Keratinocyte (primary cell): ENCODE measurements around the gene KSR2. TPM values are rescaled to one million over a fixed set of nuclear protein-coding genes. Genes with fewer than 3 reads are reported as not detected.

ENCODE experiments used
- DNase-seq: peaks from one replicate; pipeline ENCODE4 v3.0.0-alpha.2; 2011; ENCODE audit warnings: low read depth, missing footprints, low spot score
- FAIRE-seq: peaks from 2 replicates; lab custom pipeline; 2011; peaks lifted over from hg19 to GRCh38; lab: Jason Lieb, UNC
- H2AFZ ChIP-seq: 2 replicates; pipeline ENCODE4 v1.6.0; 2012; ENCODE audit warnings: low read length, control low read depth, inconsistent platforms; ENCODE audit not compliant: control insufficient read depth
- H3K27ac ChIP-seq: 2 replicates; pipeline ENCODE4 v1.5.1; 2011; ENCODE audit warnings: low read length; ENCODE audit not compliant: control insufficient read depth, insufficient read depth
- H3K27me3 ChIP-seq: 3 replicates; pipeline ENCODE4 v1.6.0; 2011; ENCODE audit warnings: low read length; ENCODE audit not compliant: control insufficient read depth, insufficient read depth; ENCODE audit errors: extremely low read depth
- H3K36me3 ChIP-seq, 2 experiments: 2 replicates in 1 of 2; 3 replicates in 1 of 2; pipeline ENCODE4 v1.5.1; 2011; ENCODE audit warnings: low read length in 2 of 2, mild to moderate bottlenecking in 1 of 2; ENCODE audit not compliant: control insufficient read depth in 2 of 2, insufficient read depth in 2 of 2; ENCODE audit errors: extremely low read depth in 1 of 2
- H3K4me1 ChIP-seq: 3 replicates; pipeline ENCODE4 v1.5.1; 2011; ENCODE audit warnings: low read length; ENCODE audit not compliant: control insufficient read depth, insufficient read depth; ENCODE audit errors: extremely low read depth
- H3K4me2 ChIP-seq: 3 replicates; pipeline ENCODE4 v1.6.0; 2011; ENCODE audit warnings: low read depth, low read length; ENCODE audit not compliant: control insufficient read depth, insufficient read depth; ENCODE audit errors: extremely low read depth
- H3K4me3 ChIP-seq, 3 experiments: fragments of 200-600 bp in 1 of 3; sonication (generic) in 1 of 3; 2 replicates in 2 of 3; 3 replicates in 1 of 3; pipeline ENCODE4 v1.5.1; 2011 to 2016; ENCODE audit warnings: low read length in 3 of 3, mild to moderate bottlenecking in 3 of 3, control low read depth in 2 of 3, inconsistent platforms in 1 of 3, low read depth in 1 of 3, mixed read lengths in 1 of 3, mixed run types in 1 of 3, moderate library complexity in 1 of 3; ENCODE audit not compliant: control insufficient read depth in 2 of 3, insufficient read depth in 2 of 3; ENCODE audit errors: extremely low read depth in 1 of 3
- H3K79me2 ChIP-seq: 2 replicates; pipeline ENCODE4 v1.6.0; 2012; ENCODE audit warnings: low read length; ENCODE audit not compliant: control insufficient read depth, insufficient read depth
- H3K9ac ChIP-seq: 3 replicates; pipeline ENCODE4 v1.6.0; 2011; ENCODE audit warnings: low read length; ENCODE audit not compliant: control insufficient read depth, insufficient read depth; ENCODE audit errors: extremely low read depth
- H3K9me1 ChIP-seq: 3 replicates; pipeline ENCODE4 v1.6.0; 2011; ENCODE audit warnings: low read length; ENCODE audit not compliant: control insufficient read depth, insufficient read depth; ENCODE audit errors: extremely low read depth
- H3K9me3 ChIP-seq: 2 replicates; pipeline ENCODE4 v1.5.1; 2012; ENCODE audit warnings: low read depth, low read length; ENCODE audit not compliant: control insufficient read depth
- H4K20me1 ChIP-seq: 3 replicates; pipeline ENCODE4 v1.6.0; 2011; ENCODE audit warnings: low read length; ENCODE audit not compliant: control insufficient read depth, insufficient read depth; ENCODE audit errors: extremely low read depth
- CTCF ChIP-seq, 3 experiments: IDR thresholded peaks in 1 of 3; conservative IDR thresholded peaks in 1 of 3; optimal IDR thresholded peaks in 1 of 3; 2 replicates in 2 of 3; 3 replicates in 1 of 3; pipeline versions ENCODE3 to v1.5.1; 2011; ENCODE audit warnings: low read length in 3 of 3, mild to moderate bottlenecking in 3 of 3, moderate library complexity in 2 of 3, control low read depth in 1 of 3, inconsistent platforms in 1 of 3; ENCODE audit not compliant: insufficient read depth in 2 of 3; ENCODE audit errors: extremely low read depth in 1 of 3
- EZH2 ChIP-seq: IDR thresholded peaks from one replicate; pipeline ENCODE4 v1.6.1; 2012; ENCODE audit warnings: inconsistent platforms, mild to moderate bottlenecking, low read length, moderate library complexity
- dilution Hi-C: fragments of 300-500 bp; cut with MboI; formaldehyde crosslinking; loops from one replicate; pipeline ENCODE4 v1.7.0; 2020; ENCODE audit warnings: low sequenced_read_pairs; ENCODE audit not compliant: extremely low pct_ligation_motif_present
- polyA plus RNA-seq, 5 experiments: library from polyadenylated mRNA; depleted of rRNA in 3 of 5; stranded (reverse) in 3 of 5; stranded (forward) in 1 of 5; unstranded in 1 of 5; fragments of >200 nt; gene quantifications; 1 replicate in 1 of 5; 2 replicates in 3 of 5; 3 replicates in 1 of 5; pipeline versions ENCODE4 v1.2.1 to v1.2.3, GENCODE V29; 2011 to 2012; ENCODE audit warnings: missing spikeins in 2 of 5, low read depth in 1 of 5, low replicate concordance in 1 of 5

KSR2 gene
- polyA plus RNA-seq, 1 donor (not counting 4 experiments of a cell fraction or from before 2014, with no cell fraction given) = 0.01 TPM

- H3K9ac ChIP-seq = no peak overlapping the region
- H4K20me1 ChIP-seq = no peaks in the 10 kb centered on the region
- no peaks in the 10 kb centered on the region for H3K27me3 ChIP-seq
- H3K9me3 ChIP-seq = no peaks in the 10 kb centered on the region
- TF ChIP-seq CTCF (optimal IDR thresholded peaks at IDR 0.05 in 1 of 3, IDR thresholded peaks at IDR 0.05 in 1 of 3, conservative IDR thresholded peaks at IDR 0.05 in 1 of 3; ENCODE audit: extremely low read depth in 1 of 3, insufficient read depth in 2 of 3, low read length in 3 of 3) = no peak
- no peak for TF ChIP-seq EZH2
- H3K4me2 ChIP-seq = no peak overlapping the region
- no peak overlapping the region for H2AFZ ChIP-seq
- H3K79me2 ChIP-seq = no peaks in the 10 kb centered on the region
- no peak for DNase-seq
- peaks cover 2% of the 10 kb centered on the region for H3K4me1 ChIP-seq
- dilution Hi-C loops = no loop called here
- no peak overlapping the region for H3K4me3 ChIP-seq
- no peak for FAIRE-seq
- H3K36me3 ChIP-seq = no peaks in the 10 kb centered on the region
- H3K27ac ChIP-seq = no peak overlapping the region
- H3K9me1 ChIP-seq = no peaks in the 10 kb centered on the region
These were observed 556.2 kb downstream of the KSR2 start for GRCh38 chr12:117412465-117413188.

GRCh38 chr12:117409286-117409685, 559.5 kb downstream of the KSR2 start:
- H3K9me1 ChIP-seq = no peaks in the 10 kb centered on the region
- no peaks in the 10 kb centered on the region for H3K9me3 ChIP-seq
- peaks cover 2% of the 10 kb centered on the region for H3K4me1 ChIP-seq
- H3K9ac ChIP-seq = no peak overlapping the region
- H3K79me2 ChIP-seq = no peaks in the 10 kb centered on the region
- H3K4me2 ChIP-seq = no peak overlapping the region
- TF ChIP-seq CTCF (optimal IDR thresholded peaks at IDR 0.05 in 1 of 3, IDR thresholded peaks at IDR 0.05 in 1 of 3, conservative IDR thresholded peaks at IDR 0.05 in 1 of 3; ENCODE audit: extremely low read depth in 1 of 3, insufficient read depth in 2 of 3, low read length in 3 of 3) = no peak
- no peak for TF ChIP-seq EZH2
- dilution Hi-C loops = no loop called here
- DNase-seq = no peak
- H4K20me1 ChIP-seq = no peaks in the 10 kb centered on the region
- no peak for FAIRE-seq
- no peak overlapping the region for H3K4me3 ChIP-seq
- peaks cover 3% of the 10 kb centered on the region for H3K27me3 ChIP-seq
- no peak overlapping the region for H2AFZ ChIP-seq
- no peaks in the 10 kb centered on the region for H3K36me3 ChIP-seq
- H3K27ac ChIP-seq = no peak overlapping the region
